OCI-M1 (cell line): ENCODE results near the gene SEC31A.
"Not testable (repeated sequence)": the region's sequence is repeated elsewhere in the genome, so short reads cannot be mapped to it uniquely, and the experiment has no call there.

Experiments
- DNase-seq: peaks from one replicate; lab custom pipeline; 2025; lab: John Stamatoyannopoulos, UW

SEC31A gene

GRCh38 chr4:82890901-82891706 lies at the start of gene SEC31A:
Gene SEC31A, minus strand, starts transcription at chr4:82891153. Its CDS starts 9,217 bp downstream, at chr4:82881936.
- DNase-seq: peak; percentile 98

- no peak for DNase-seq
Observed at GRCh38 chr4:82939414-82939813, 48.5 kb upstream of the SEC31A start.

- DNase-seq: no peak
Observed at GRCh38 chr4:82934441-82934840, 43.5 kb upstream of the SEC31A start.

GRCh38 chr4:82930848-82931755 lies 40.1 kb upstream of the SEC31A start:
- no peak for DNase-seq

- DNase-seq: peak; percentile 5
Observed at GRCh38 chr4:82921795-82922194, 30.8 kb upstream of the SEC31A start.

GRCh38 chr4:82919386-82919785 lies 28.4 kb upstream of the SEC31A start:
- no peak for DNase-seq

- no peak for DNase-seq
Observed at GRCh38 chr4:82918091-82918490, 27.1 kb upstream of the SEC31A start.

GRCh38 chr4:82913968-82914367 lies 23.0 kb upstream of the SEC31A start:
- not testable (repeated sequence) for DNase-seq

- no peak for DNase-seq
Observed at GRCh38 chr4:82913305-82913704, 22.4 kb upstream of the SEC31A start.

- no peak for DNase-seq
Observed at GRCh38 chr4:82909326-82909725, 18.4 kb upstream of the SEC31A start.

- no peak for DNase-seq
Observed at GRCh38 chr4:82906469-82906868, 15.5 kb upstream of the SEC31A start.

- DNase-seq: peak; percentile 87
Observed at GRCh38 chr4:82905205-82905604, 14.3 kb upstream of the SEC31A start.

GRCh38 chr4:82903737-82904136 lies 12.8 kb upstream of the SEC31A start:
- peak; percentile 56 for DNase-seq

- no peak for DNase-seq
Observed at GRCh38 chr4:82901183-82901718, 10.3 kb upstream of the SEC31A start.

- peak; percentile 99 for DNase-seq
Observed at GRCh38 chr4:82900411-82901182, 9.6 kb upstream of the SEC31A start, which contains the start of gene THAP9. Gene THAP9, plus strand, starts transcription at chr4:82900735. Its CDS starts 68 bp downstream, at chr4:82900803.

- DNase-seq: peak; percentile 84
Observed at GRCh38 chr4:82900066-82900410, 9.1 kb upstream of the SEC31A start.

- DNase-seq: peak; percentile 78
Observed at GRCh38 chr4:82899374-82900065, 8.6 kb upstream of the SEC31A start.

- peak; percentile 63 for DNase-seq
Observed at GRCh38 chr4:82898322-82899243, 7.6 kb upstream of the SEC31A start.

- DNase-seq: no peak
Observed at GRCh38 chr4:82896755-82897154, 5.8 kb upstream of the SEC31A start.

GRCh38 chr4:82893942-82894341 lies 3.0 kb upstream of the SEC31A start:
- no peak for DNase-seq
